ES-I3 (cell line): ENCODE results near the gene CDKN2B-AS1.
"Not testable (repeated sequence)": the region's sequence is repeated elsewhere in the genome, so short reads cannot be mapped to it uniquely, and the experiment has no call there.

Experiments used
- H3K36me3 ChIP-seq: 2 replicates; pipeline ENCODE4 v1.6.1; 2013; ENCODE audit warnings: mild to moderate bottlenecking, low read length, control low read depth, moderate library complexity; ENCODE audit not compliant: insufficient read depth
- H3K4me1 ChIP-seq: 2 replicates; pipeline ENCODE4 v1.6.1; 2013; ENCODE audit warnings: mild to moderate bottlenecking, control low read depth, low read length; ENCODE audit not compliant: insufficient read depth
- H3K9ac ChIP-seq: 2 replicates; pipeline ENCODE4 v1.6.1; 2013; ENCODE audit warnings: low read depth, mild to moderate bottlenecking, low read length, moderate library complexity
- H3K9me3 ChIP-seq: 2 replicates; pipeline ENCODE4 v1.6.1; 2013; ENCODE audit warnings: mild to moderate bottlenecking, low read length, moderate library complexity; ENCODE audit not compliant: control insufficient read depth, insufficient read depth

Gene CDKN2B-AS1

GRCh38 chr9:21994556-21995005 lies at the start of gene CDKN2B-AS1:
TSS of gene CDKN2B-AS1 (plus strand) at chr9:21994791.
- Histone ChIP-seq H3K9ac (peak within 1 kb of the TSS; percentile 79; the same call in 1 of the 2 replicates), H3K36me3 (no peaks in the 10 kb centered on the region), H3K9me3 (no peaks in the 10 kb centered on the region), H3K4me1 (peaks cover 19% of the 10 kb centered on the region)

- H3K4me1 ChIP-seq = no peaks in the 10 kb centered on the region
- no peaks in the 10 kb centered on the region; the same call in 1 of the 2 replicates for H3K9me3 ChIP-seq
- no peaks in the 10 kb centered on the region for H3K36me3 ChIP-seq
- H3K9ac ChIP-seq = no peak overlapping the region
These were observed 49.0 kb upstream of the CDKN2B-AS1 start for GRCh38 chr9:21945606-21946005.

GRCh38 chr9:21958833-21959232 lies 35.8 kb upstream of the CDKN2B-AS1 start:
- Histone ChIP-seq H3K9ac (no peak overlapping the region), H3K36me3 (no peaks in the 10 kb centered on the region), H3K9me3 (no peaks in the 10 kb centered on the region), H3K4me1 (no peaks in the 10 kb centered on the region)

GRCh38 chr9:21959268-21959667 lies 35.3 kb upstream of the CDKN2B-AS1 start:
- not testable (repeated sequence) for H3K36me3 ChIP-seq, H3K9ac ChIP-seq, H3K9me3 ChIP-seq, H3K4me1 ChIP-seq

GRCh38 chr9:21961569-21961968 lies 33.0 kb upstream of the CDKN2B-AS1 start:
- Histone ChIP-seq H3K4me1 (peaks cover under 1% of the 10 kb centered on the region), H3K9ac (no peak overlapping the region), H3K36me3 (no peaks in the 10 kb centered on the region), H3K9me3 (no peaks in the 10 kb centered on the region)

- Histone ChIP-seq H3K9ac (peak overlapping the region; percentile 49; the same call in 1 of the 2 replicates), H3K9me3 (no peaks in the 10 kb centered on the region), H3K4me1 (peaks cover 7% of the 10 kb centered on the region)
These were observed 29.6 kb upstream of the CDKN2B-AS1 start for GRCh38 chr9:21964925-21965385.

GRCh38 chr9:21965401-21965951 lies 29.1 kb upstream of the CDKN2B-AS1 start:
- Histone ChIP-seq H3K36me3 (no peaks in the 10 kb centered on the region), H3K9ac (peak overlapping the region; percentile 49; the same call in 1 of the 2 replicates), H3K9me3 (no peaks in the 10 kb centered on the region), H3K4me1 (peaks cover 7% of the 10 kb centered on the region)

More at GRCh38 chr9:21964925-21965385, 29.6 kb upstream of the CDKN2B-AS1 start:
- H3K36me3 ChIP-seq = no peaks in the 10 kb centered on the region

GRCh38 chr9:21966140-21966851 lies 28.3 kb upstream of the CDKN2B-AS1 start:
- no peaks in the 10 kb centered on the region for H3K9me3 ChIP-seq
- H3K36me3 ChIP-seq = no peaks in the 10 kb centered on the region
- H3K4me1 ChIP-seq = peaks cover 7% of the 10 kb centered on the region
- H3K9ac ChIP-seq = no peak overlapping the region

GRCh38 chr9:21967169-21967568 lies 27.4 kb upstream of the CDKN2B-AS1 start:
- Histone ChIP-seq H3K4me1 (peaks cover 7% of the 10 kb centered on the region), H3K9ac (peak overlapping the region; percentile 10; the same call in 1 of the 2 replicates), H3K9me3 (no peaks in the 10 kb centered on the region), H3K36me3 (no peaks in the 10 kb centered on the region)

GRCh38 chr9:21967702-21968101 lies 26.9 kb upstream of the CDKN2B-AS1 start:
- Histone ChIP-seq H3K4me1 (peaks cover 7% of the 10 kb centered on the region), H3K36me3 (no peaks in the 10 kb centered on the region), H3K9ac (peak overlapping the region; percentile 28; the same call in 1 of the 2 replicates), H3K9me3 (no peaks in the 10 kb centered on the region)

- Histone ChIP-seq H3K9me3 (no peaks in the 10 kb centered on the region), H3K4me1 (peaks cover 7% of the 10 kb centered on the region), H3K9ac (peak overlapping the region; percentile 28; the same call in 1 of the 2 replicates), H3K36me3 (no peaks in the 10 kb centered on the region)
These were observed 26.1 kb upstream of the CDKN2B-AS1 start for GRCh38 chr9:21968331-21969010.

- Histone ChIP-seq H3K9me3 (no peaks in the 10 kb centered on the region), H3K4me1 (peaks cover 7% of the 10 kb centered on the region), H3K36me3 (no peaks in the 10 kb centered on the region), H3K9ac (peak overlapping the region; percentile 24; the same call in 1 of the 2 replicates)
These were observed 25.3 kb upstream of the CDKN2B-AS1 start for GRCh38 chr9:21969011-21969940.

GRCh38 chr9:21969951-21970799 lies 24.4 kb upstream of the CDKN2B-AS1 start:
- Histone ChIP-seq H3K9ac (no peak overlapping the region), H3K9me3 (no peaks in the 10 kb centered on the region), H3K4me1 (peaks cover 7% of the 10 kb centered on the region), H3K36me3 (no peaks in the 10 kb centered on the region)
